ENCODE measurements around the gene SLC49A4. TPM values are rescaled to one million over a fixed set of nuclear protein-coding genes. Genes with fewer than 3 reads are reported as not detected.

Gene SLC49A4
- total and polyA plus RNA-seq, 2 of the 8 experiments (the other 6 are each of a cell fraction or from before 2014, with no cell fraction given): 9.5 to 10.2 TPM

DNA sequence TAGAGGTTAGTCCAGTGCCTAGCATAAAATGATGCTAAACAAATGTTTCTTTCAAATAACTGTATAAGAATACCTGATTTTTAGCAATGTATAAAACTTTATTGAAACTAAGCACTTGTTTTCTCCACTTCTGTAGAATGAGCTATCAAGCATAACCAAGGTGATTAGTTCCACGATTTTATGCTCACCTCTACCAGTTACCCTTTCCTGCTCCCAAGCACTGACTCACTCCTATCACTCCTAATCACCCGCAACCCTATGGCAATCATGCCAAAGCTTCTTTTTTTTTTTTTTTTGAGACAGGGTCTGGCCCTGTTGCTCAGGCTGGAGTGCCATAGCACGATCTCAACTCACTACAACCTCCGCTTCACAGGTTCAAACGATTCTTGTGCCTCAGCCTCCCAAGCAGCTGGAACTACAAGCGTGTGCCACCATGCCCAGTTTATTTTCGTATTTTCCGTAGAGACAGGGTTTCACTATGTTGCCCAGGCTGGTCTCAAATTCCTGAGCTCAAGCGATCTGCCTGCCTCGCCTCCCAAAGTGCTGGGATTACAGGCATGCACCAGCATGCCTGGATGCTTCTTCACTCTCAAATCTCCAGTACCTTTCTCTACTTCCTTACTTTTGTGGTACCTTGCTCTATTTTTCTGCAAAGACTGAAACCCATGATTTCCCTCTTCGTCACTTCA lies 5.1 kb upstream of the SLC49A4 start:
- Histone ChIP-seq H2AFZ (ENCODE audit: low read length) (no peak overlapping the region), H2AK5ac (ENCODE audit: low read depth, low read length) (no peak overlapping the region), H2BK15ac (ENCODE audit: low read length) (no peak overlapping the region), H3K79me1 (ENCODE audit: low read depth, low read length) (no peaks in the 10 kb centered on the region; the same call in 1 of the 2 replicates), H3K4me3 (ENCODE audit: extremely low read depth in 1 of 4, insufficient read depth in 2 of 4, low read depth in 3 of 4, low read length in 4 of 4) (no peak overlapping the region), H3K27me3 (replicated peaks in 1 of 4; ENCODE audit: control insufficient read depth in 3 of 4, extremely low read depth in 1 of 4, insufficient read depth in 3 of 4, low read length in 3 of 4) (no peaks in the 10 kb centered on the region), H3K79me2 (ENCODE audit: control insufficient read depth in 1 of 2, insufficient read depth in 2 of 2, low read length in 2 of 2) (peaks cover 0 to 9% of the 10 kb centered on the region in 2 experiments; a peak in 3 of 4 replicates), H3K4me1 (replicated peaks in 1 of 4; ENCODE audit: control insufficient read depth in 3 of 4, insufficient read depth in 4 of 4, low read length in 3 of 4) (peaks cover 0 to 7% (median 0%) of the 10 kb centered on the region in 4 experiments; a peak in 1 of 7 replicates), H3K27ac (ENCODE audit: low read depth, low read length) (no peak overlapping the region), H3K9ac (replicated peaks in 1 of 4; ENCODE audit: extremely low read depth in 1 of 4, low read depth in 3 of 4, low read length in 3 of 4) (no peak overlapping the region), H4K20me1 (replicated peaks in 1 of 2; ENCODE audit: control insufficient read depth in 1 of 2, insufficient read depth in 2 of 2, low read length in 2 of 2) (no peaks in the 10 kb centered on the region), H4K8ac (ENCODE audit: extremely low read depth, insufficient read depth, low read length) (no peak overlapping the region), H2BK20ac (ENCODE audit: low read length) (no peak overlapping the region), H4K91ac (replicated peaks; ENCODE audit: insufficient read length, low read length) (no peak overlapping the region), H3K23ac (ENCODE audit: insufficient read length) (no peak overlapping the region), H3K4me2 (ENCODE audit: insufficient read depth in 1 of 2, low read depth in 2 of 2, low read length in 2 of 2) (no peak overlapping the region), H3K4ac (replicated peaks; ENCODE audit: insufficient read length, low read depth, low read length) (no peak overlapping the region), H3K14ac (ENCODE audit: insufficient read length) (no peak overlapping the region), H2BK12ac (ENCODE audit: low read depth, low read length) (no peak overlapping the region), H3K9me3 (ENCODE audit: insufficient read depth in 2 of 2, low read depth in 1 of 2, low read length in 1 of 2) (no peaks in the 10 kb centered on the region), H3K23me2 (ENCODE audit: low read depth, low read length) (peaks cover 11% of the 10 kb centered on the region; the same call in 1 of the 2 replicates), H3K18ac (ENCODE audit: extremely low read depth, low read length) (no peak overlapping the region), H3K36me3 (ENCODE audit: control insufficient read depth in 2 of 4, insufficient read depth in 4 of 4, low read length in 3 of 4) (no peaks in the 10 kb centered on the region), H2BK120ac (replicated peaks; ENCODE audit: low read depth, low read length) (no peak overlapping the region), H3K56ac (replicated peaks; ENCODE audit: insufficient read length, low read depth, low read length) (no peak overlapping the region), H2BK5ac (ENCODE audit: low read depth, low read length) (no peak overlapping the region), H4K5ac (ENCODE audit: insufficient read length, low read depth, low read length) (no peak overlapping the region)
- 89% methylated on average over 11 of the region's 11 CpGs; no CpG with 5 or more reads in 1 of the 2 experiments for WGBS, 2 experiments (ENCODE audit: extremely low coverage in 1 of 2, insufficient coverage in 1 of 2, insufficient read length in 1 of 2, insufficient replicate concordance in 2 of 2, low coverage in 1 of 2, low lambda C conversion rate in 2 of 2, missing lambda C conversion rate in 1 of 2)
- ChIA-PET CTCF (ENCODE audit: partially characterized antibody) (interaction anchor here (0.6 to 1.0 kb wide), 3 partner anchors 30 to 1210 kb away, joined by 3 read pairs; no protein-coding TSS in a partner anchor), POLR2A (ENCODE audit: partially characterized antibody) (no interaction called here)
- FAIRE-seq: no peak
- DNase-seq (ENCODE audit: low read depth in 1 of 2, low spot score in 2 of 2): no peak
- no peak for TF ChIP-seq ZNF274 (IDR thresholded peaks at IDR 0.05; ENCODE audit: borderline replicate concordance, extremely low read depth, low read length)
- no peak for TF ChIP-seq KDM4A (IDR thresholded peaks at IDR 0.05; ENCODE audit: low read depth, low read length, severe bottlenecking)
- TF ChIP-seq SIRT6 (IDR thresholded peaks at IDR 0.05; ENCODE audit: low read length): no peak
- TF ChIP-seq ASH2L (IDR thresholded peaks at IDR 0.05; ENCODE audit: low read length): no peak
- no peak for TF ChIP-seq BACH1 (IDR thresholded peaks at IDR 0.05; ENCODE audit: low read length)
- TF ChIP-seq HDAC6 (IDR thresholded peaks at IDR 0.05; ENCODE audit: low read depth, low read length): no peak
- TF ChIP-seq TAF7 (optimal IDR thresholded peaks at IDR 0.05; ENCODE audit: borderline replicate concordance, low read depth, low read length): no peak
- TF ChIP-seq, protein P1, sequence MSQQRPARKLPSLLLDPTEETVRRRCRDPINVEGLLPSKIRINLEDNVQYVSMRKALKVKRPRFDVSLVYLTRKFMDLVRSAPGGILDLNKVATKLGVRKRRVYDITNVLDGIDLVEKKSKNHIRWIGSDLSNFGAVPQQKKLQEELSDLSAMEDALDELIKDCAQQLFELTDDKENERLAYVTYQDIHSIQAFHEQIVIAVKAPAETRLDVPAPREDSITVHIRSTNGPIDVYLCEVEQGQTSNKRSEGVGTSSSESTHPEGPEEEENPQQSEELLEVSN (IDR thresholded peaks at IDR 0.05): no peak
- TF ChIP-seq SP2 (IDR thresholded peaks at IDR 0.05; ENCODE audit: low read length): no peak
- no peak for TF ChIP-seq CHD1 (IDR thresholded peaks at IDR 0.05; ENCODE audit: low read depth, low read length)
- no peak for TF ChIP-seq KDM1A (IDR thresholded peaks at IDR 0.05; ENCODE audit: borderline replicate concordance, low read length)

Measured in H1 (cell line).